GM12878 (cell line): Measurements from ENCODE around the gene PRSS37. TPM values are rescaled to one million over a fixed set of nuclear protein-coding genes. Genes with fewer than 3 reads are reported as not detected.

ENCODE experiments used
- ATAC-seq: fragments of 200-7000 bp; cut with Tn5 transposase; 3 replicates; pipeline ENCODE4 v1.9.1; 2020; ENCODE audit warnings: mild to moderate bottlenecking, moderate library complexity
- BruUV-seq: library from RNA; stranded (reverse); fragments of 400-500 nt; replicated peaks from 2 replicates; lab custom pipeline; 2021; lab: Mats Ljungman, UMichigan
- CTCF ChIA-PET: fragments of 300-600 bp; sonication (Branson Sonifier 250); formaldehyde crosslinking; extraction: SDS; loops from one replicate; lab custom pipeline; 2021; ENCODE audit warnings: inconsistent platforms; lab: Yijun Ruan, JAX
- POLR2A ChIA-PET: fragments of 350-600 bp; formaldehyde crosslinking; extraction: SDS; loops from one replicate; lab custom pipeline; 2021; ENCODE audit warnings: inconsistent platforms; lab: Charles Lee
- RAD21 ChIA-PET: fragments of 300-600 bp; sonication (Branson Sonifier 250); formaldehyde crosslinking; loops from one replicate; lab custom pipeline; 2023; ENCODE audit warnings: antibody characterized with exemption; ENCODE audit not compliant: unreplicated experiment; lab: Charles Lee
- SMC1A ChIA-PET: fragments of 300-600 bp; sonication (Branson Sonifier 250); formaldehyde crosslinking; loops from one replicate; lab custom pipeline; 2023; ENCODE audit not compliant: unreplicated experiment, uncharacterized antibody; lab: Charles Lee
- DNase-seq: peaks from one replicate; pipeline ENCODE4 v3.0.0-alpha.2; 2011; ENCODE audit warnings: low read depth, low spot score
- FAIRE-seq: peaks from 3 replicates; lab custom pipeline; 2011; peaks lifted over from hg19 to GRCh38; lab: Jason Lieb, UNC
- H2AFZ ChIP-seq: 2 replicates; pipeline ENCODE4 v1.6.0; 2011; ENCODE audit warnings: low read depth, low read length, control low read depth; ENCODE audit not compliant: control insufficient read depth
- H3K27ac ChIP-seq: 2 replicates; pipeline ENCODE4 v1.5.1; 2011; ENCODE audit warnings: control low read depth; ENCODE audit not compliant: control insufficient read depth, insufficient read depth
- H3K27me3 ChIP-seq, 2 experiments: replicated peaks in 1 of 2; 2 replicates each; pipeline versions ENCODE4 v1.6.0 to v1.6.1; 2011; ENCODE audit warnings: low read length in 1 of 2; ENCODE audit not compliant: control insufficient read depth in 2 of 2, insufficient read depth in 2 of 2
- H3K36me3 ChIP-seq, 2 experiments: 2 replicates each; pipeline ENCODE4 v1.5.1; 2011; ENCODE audit warnings: low read length in 1 of 2; ENCODE audit not compliant: control insufficient read depth in 2 of 2, insufficient read depth in 2 of 2
- H3K4me1 ChIP-seq: 2 replicates; pipeline ENCODE4 v1.6.1; 2011; ENCODE audit warnings: mild to moderate bottlenecking, low read length, moderate library complexity, mixed read lengths; ENCODE audit not compliant: control insufficient read depth, insufficient read depth
- H3K4me2 ChIP-seq: 2 replicates; pipeline ENCODE4 v1.6.0; 2011; ENCODE audit warnings: control low read depth; ENCODE audit not compliant: control insufficient read depth, insufficient read depth
- H3K4me3 ChIP-seq: fragments of 200-600 bp; sonication (generic); 2 replicates; pipeline ENCODE4 v1.5.1; 2016
- H3K79me2 ChIP-seq: 2 replicates; pipeline ENCODE4 v1.6.0; 2011; ENCODE audit warnings: low read length; ENCODE audit not compliant: control insufficient read depth, insufficient read depth
- H3K9ac ChIP-seq: 2 replicates; pipeline ENCODE4 v1.8.0; 2011; ENCODE audit warnings: low read length, control low read depth, mixed read lengths; ENCODE audit not compliant: control insufficient read depth, insufficient read depth
- H3K9me3 ChIP-seq: replicated peaks from 3 replicates; pipeline ENCODE4 v1.5.1; 2011; ENCODE audit warnings: mild to moderate bottlenecking, low read length; ENCODE audit not compliant: control insufficient read depth, insufficient read depth
- H4K20me1 ChIP-seq: 2 replicates; pipeline ENCODE4 v1.6.0; 2011; ENCODE audit not compliant: control insufficient read depth, insufficient read depth
- ATF2 ChIP-seq: IDR thresholded peaks from 2 replicates; pipeline ENCODE4 v1.6.1; 2012; ENCODE audit warnings: low read length, inconsistent platforms
- BCLAF1 ChIP-seq: fragments of 450-650 bp; IDR thresholded peaks from 2 replicates; pipeline ENCODE4 v1.6.1; 2017; ENCODE audit warnings: antibody characterized with exemption, mild to moderate bottlenecking, moderate library complexity
- DPF2 ChIP-seq: fragments of 450-650 bp; IDR thresholded peaks from 2 replicates; pipeline ENCODE4 v1.6.1; 2017; ENCODE audit warnings: mild to moderate bottlenecking
- JUNB ChIP-seq: IDR thresholded peaks from 2 replicates; pipeline ENCODE4 v1.6.1; 2016; ENCODE audit warnings: antibody characterized with exemption, mild to moderate bottlenecking
- KAT2A ChIP-seq: conservative IDR thresholded peaks from 2 replicates; pipeline ENCODE4 v1.6.1; 2011; ENCODE audit warnings: low read depth, low read length; ENCODE audit not compliant: control insufficient read depth
- MEF2B ChIP-seq: fragments of 450-650 bp; IDR thresholded peaks from 2 replicates; pipeline ENCODE4 v1.6.1; 2018; ENCODE audit warnings: mild to moderate bottlenecking, moderate library complexity; ENCODE audit not compliant: partially characterized antibody, poor library complexity, severe bottlenecking
- NR2C2 ChIP-seq: IDR thresholded peaks from 2 replicates; pipeline ENCODE4 v1.6.1; 2011; ENCODE audit warnings: borderline replicate concordance, low read depth; ENCODE audit not compliant: control insufficient read depth, insufficient read length
- NRF1 ChIP-seq: conservative IDR thresholded peaks from 2 replicates; pipeline ENCODE4 v1.6.1; 2011; ENCODE audit warnings: mild to moderate bottlenecking, low read depth, low read length, improper control_type of control experiment
- SMARCA5 ChIP-seq: fragments of 450-650 bp; IDR thresholded peaks from 2 replicates; pipeline ENCODE4 v1.6.1; 2017; ENCODE audit warnings: mild to moderate bottlenecking
- SUPT20H ChIP-seq: IDR thresholded peaks from 2 replicates; pipeline ENCODE4 v1.6.1; 2011; ENCODE audit warnings: low read depth, mild to moderate bottlenecking, low read length, moderate library complexity, borderline replicate concordance; ENCODE audit not compliant: control insufficient read depth
- TCF12 ChIP-seq: IDR thresholded peaks from 2 replicates; pipeline ENCODE4 v1.6.1; 2011; ENCODE audit warnings: low read depth, mild to moderate bottlenecking, low read length
- ZNF274 ChIP-seq: IDR thresholded peaks from one replicate; pipeline ENCODE4 v1.8.0; 2011; ENCODE audit not compliant: insufficient read length, insufficient read depth
- ZNF384 ChIP-seq: IDR thresholded peaks from 2 replicates; pipeline ENCODE4 v1.6.1; 2012; ENCODE audit warnings: low read depth, mild to moderate bottlenecking, low read length, improper control_type of control experiment, borderline replicate concordance
- WGBS: methylation state at CpG from one replicate; pipeline ENCODE4 v1.1.6; 2016; ENCODE audit warnings: low lambda C conversion rate; ENCODE audit not compliant: insufficient replicate concordance, insufficient coverage; ENCODE audit errors: missing lambda C conversion rate; 5-methylcytosine and 5-hydroxymethylcytosine counted together
- in situ Hi-C: fragments of 300-500 bp; cut with MboI; formaldehyde crosslinking; loops from 9 replicates; pipeline ENCODE4 v1.14.3; 2018; ENCODE audit warnings: mixed read lengths
- intact Hi-C: fragments of 100-400 bp; cut with micrococcal nuclease; formaldehyde crosslinking; loops from one replicate; pipeline ENCODE4 v1.14.2; 2022; ENCODE audit not compliant: unreplicated experiment
- polyA plus RNA-seq, 11 experiments: library from polyadenylated mRNA; depleted of rRNA in 4 of 11; unstranded in 6 of 11; stranded (reverse) in 5 of 11; fragments of >200 nt; fragmentation: Nextera tagmentation in 4 of 11; fragmentation: Illumina TruSeq in 1 of 11; extraction: Ambion mirVana in 4 of 11; extraction: Trizol in 1 of 11; gene quantifications; 1 replicate in 1 of 11; 2 replicates in 10 of 11; pipeline versions ENCODE4 v1.2.1 to v1.2.3, GENCODE V29; 2011 to 2016; ENCODE audit warnings: inconsistent platforms in 2 of 11, missing spikeins in 2 of 11, low read depth in 1 of 11
- total RNA-seq, 4 experiments: library from RNA; depleted of rRNA in 3 of 4; stranded (reverse); fragments of >200 nt in 3 of 4; fragmentation: Illumina TruSeq in 1 of 4; extraction: Trizol in 1 of 4; gene quantifications; 2 replicates each; pipeline versions ENCODE4 v1.2.1 to v1.2.3, GENCODE V29; 2013 to 2021

The PRSS37 gene
- total and polyA plus RNA-seq, 10 of the 15 experiments (the other 5 are each of a cell fraction or from before 2014, with no cell fraction given) = not detected

GRCh38 chr7:141874787-141875186, 33.5 kb upstream of the PRSS37 start:
- SMC1A ChIA-PET = interaction anchor here (1.8 kb wide), 1 partner anchor 10 kb away, joined by 4 read pairs; no protein-coding TSS in a partner anchor
- POLR2A ChIA-PET = no interaction called here
- intact Hi-C loops = no loop called here
- Histone ChIP-seq H3K9ac (no peak overlapping the region), H3K9me3 (no peaks in the 10 kb centered on the region), H3K27ac (no peak overlapping the region), H3K27me3 (no peaks in the 10 kb centered on the region), H3K36me3 (no peaks in the 10 kb centered on the region), H3K79me2 (no peaks in the 10 kb centered on the region), H3K4me1 (no peaks in the 10 kb centered on the region), H4K20me1 (no peaks in the 10 kb centered on the region), H3K4me3 (no peak overlapping the region)
- CTCF ChIA-PET = interaction anchor here (1.4 kb wide), 1 partner anchor 101 kb away, joined by 4 read pairs; no protein-coding TSS in a partner anchor
- peak; percentile 61 for ATAC-seq
- no TSS peak for BruUV-seq
- 10% methylated on average over 3 of the region's 3 CpGs for WGBS
- no peak for FAIRE-seq
- TF ChIP-seq SUPT20H = no peak
- TF ChIP-seq SMARCA5 = no peak
- TF ChIP-seq NRF1 = no peak
- no peak for TF ChIP-seq DPF2
- TF ChIP-seq KAT2A = no peak
- TF ChIP-seq, all 136 proteins: peak for 0
- RAD21 ChIA-PET = no interaction called here
- Histone ChIP-seq H2AFZ (no peak overlapping the region), H3K4me2 (no peak overlapping the region)
- in situ Hi-C loops = no loop called here
- no peak for DNase-seq

GRCh38 chr7:141872931-141873330, 31.6 kb upstream of the PRSS37 start:
- no peak overlapping the region for H2AFZ ChIP-seq
- DNase-seq = no peak
- intact Hi-C loops = no loop called here
- no peaks in the 10 kb centered on the region for H3K79me2 ChIP-seq
- ChIA-PET POLR2A (no interaction called here), RAD21 (no interaction called here), SMC1A (interaction anchor here (0.7 kb wide), 1 partner anchor 44 kb away, joined by 3 read pairs; the partner anchor contains the start of gene OR9A4), CTCF (interaction anchor here (0.7 kb wide), 1 partner anchor 10 kb away, joined by 3 read pairs; no protein-coding TSS in a partner anchor)
- in situ Hi-C loops = no loop called here
- no peaks in the 10 kb centered on the region for H4K20me1 ChIP-seq
- BruUV-seq = no TSS peak
- no peak for FAIRE-seq
- no peaks in the 10 kb centered on the region for H3K36me3 ChIP-seq
- no peaks in the 10 kb centered on the region for H3K9me3 ChIP-seq
- no peak overlapping the region for H3K9ac ChIP-seq
- no peaks in the 10 kb centered on the region for H3K27me3 ChIP-seq
- ATAC-seq = peak; percentile 76
- no peaks in the 10 kb centered on the region for H3K4me1 ChIP-seq
- no peak overlapping the region for H3K4me3 ChIP-seq
- H3K27ac ChIP-seq = no peak overlapping the region
- 42% methylated on average over 3 of the region's 3 CpGs for WGBS
- no peak overlapping the region for H3K4me2 ChIP-seq
- no peak for TF ChIP-seq TCF12
- TF ChIP-seq MEF2B = no peak
- no peak for TF ChIP-seq ZNF384
- TF ChIP-seq ATF2 = peak; percentile 83
- TF ChIP-seq KAT2A = no peak
- peak; percentile 82 for TF ChIP-seq JUNB
- TF ChIP-seq NR2C2 = no peak
- no peak for TF ChIP-seq ZNF274
- TF ChIP-seq BCLAF1 = no peak
